ENCODE data around the gene APBA3. TPM values are rescaled to one million over a fixed set of nuclear protein-coding genes. Genes with fewer than 3 reads are reported as not detected.

The APBA3 gene
- total and polyA plus RNA-seq, 2 of the 4 experiments (the other 2 are of a cell fraction): 9.5 to 18.4 TPM

- in situ Hi-C loops (cut with MboI; ENCODE audit: low sequenced_read_pairs): no loop called here
- TF ChIP-seq RFX5 (IDR thresholded peaks at IDR 0.05; ENCODE audit: low read depth, low read length) (no peak), BHLHE40 (IDR thresholded peaks at IDR 0.05; ENCODE audit: low read depth, low read length) (no peak)
- H3K4me1 ChIP-seq (ENCODE audit: control insufficient read depth, insufficient read depth, low read length): no peaks in the 10 kb centered on the region
- no peak overlapping the region for H3K23ac ChIP-seq (ENCODE audit: low read depth, low read length)
- no peak overlapping the region for H3K14ac ChIP-seq (replicated peaks; ENCODE audit: low read depth, low read length)
- no peak overlapping the region for H4K8ac ChIP-seq (ENCODE audit: low read depth in 2 of 2, low read length in 2 of 2)
- ChIA-PET POLR2A (ENCODE audit: unreplicated experiment) (no interaction called here), CTCF (no interaction called here)
- H2BK5ac ChIP-seq (ENCODE audit: low read depth, low read length, poor library complexity, severe bottlenecking): no peak overlapping the region
- no peak overlapping the region for H3K4ac ChIP-seq (ENCODE audit: low read depth, low read length)
- H3K56ac ChIP-seq (ENCODE audit: extremely low read depth, insufficient read depth, low read length): no peak overlapping the region
- H2BK15ac ChIP-seq (ENCODE audit: low read depth, low read length): no peak overlapping the region
- intact Hi-C loops (cut with micrococcal nuclease): no loop called here
- H3K4me2 ChIP-seq (ENCODE audit: low read depth, low read length): no peak overlapping the region
- no peak overlapping the region for H2BK120ac ChIP-seq (ENCODE audit: low read depth, low read length)
- no peak overlapping the region for H2BK20ac ChIP-seq (ENCODE audit: low read depth, low read length)
- no peak overlapping the region for H2AK9ac ChIP-seq (replicated peaks; ENCODE audit: low read depth, low read length, poor library complexity)
- H4K5ac ChIP-seq (ENCODE audit: low read depth, low read length): no peak overlapping the region
- no peak overlapping the region for H3K27ac ChIP-seq (ENCODE audit: insufficient read depth, low read length)
- no peaks in the 10 kb centered on the region for H3K36me3 ChIP-seq (ENCODE audit: control insufficient read depth, insufficient read depth, low read length)
- peaks cover 2% of the 10 kb centered on the region; the same call in 1 of the 2 replicates for H3K9me3 ChIP-seq (ENCODE audit: control insufficient read depth, insufficient read depth, low read length)
- ATAC-seq (ENCODE audit: low read depth) (no peak), DNase-seq (no peak)
- no peak overlapping the region for H3K18ac ChIP-seq (ENCODE audit: low read depth, low read length)
- dilution Hi-C loops (cut with HindIII; ENCODE audit: low sequenced_read_pairs, unreplicated experiment): no loop called here
- H3K4me3 ChIP-seq (ENCODE audit: insufficient read depth, low read depth, low read length): no peak overlapping the region
- no peaks in the 10 kb centered on the region for H4K20me1 ChIP-seq (ENCODE audit: insufficient read depth, low read length)
- no TSS peak for BruUV-seq (replicated peaks)
- no peak overlapping the region for H2AK5ac ChIP-seq (ENCODE audit: low read depth, low read length)
- H3K9me1 ChIP-seq (ENCODE audit: insufficient read depth, low read length): peaks cover 8% of the 10 kb centered on the region; the same call in 1 of the 2 replicates
- 87% methylated on average over 16 of the region's 24 CpGs; no CpG with 5 or more reads in 1 of the 2 experiments for WGBS, 2 experiments (ENCODE audit: extremely low coverage in 2 of 2, insufficient read length in 1 of 2)
- H3K79me1 ChIP-seq (ENCODE audit: low read depth in 1 of 2, low read length in 2 of 2): no peaks in the 10 kb centered on the region
- no peak overlapping the region for H4K91ac ChIP-seq (ENCODE audit: insufficient read depth, low read depth, low read length)
- H2AFZ ChIP-seq (replicated peaks; ENCODE audit: low read length, poor library complexity): no peak overlapping the region
- H3K27me3 ChIP-seq (ENCODE audit: control insufficient read depth, insufficient read depth, low read length): peaks cover 7% of the 10 kb centered on the region
- H3K9ac ChIP-seq (ENCODE audit: low read depth, low read length): no peak overlapping the region
These were observed 21.1 kb downstream of the APBA3 start for GRCh38 chr19:3740431-3740830.
